ENCODE data around the gene KIR3DL3.

- TF ChIP-seq CTCF (conservative IDR thresholded peaks at IDR 0.05; ENCODE audit: low read depth, low read length) (no peak), EZH2 (IDR thresholded peaks at IDR 0.05; ENCODE audit: borderline replicate concordance, low read depth, low read length, poor library complexity, severe bottlenecking) (no peak)
These were observed 1.1 kb downstream of the KIR3DL3 start for GRCh38 chr19:54725321-54725720.

All from A673 (cell line).